Mammary epithelial cell (primary cell): ENCODE data around the gene BHLHE40.

Experiments used
- EZH2 ChIP-seq: IDR thresholded peaks from 2 replicates; pipeline ENCODE4 v1.6.1; 2012; ENCODE audit warnings: low read length, inconsistent platforms, borderline replicate concordance
- TF ChIP-seq, protein P1 (sequence below), 2 donors: IDR thresholded peaks in 1 of 2; conservative IDR thresholded peaks in 1 of 2; 2 replicates each; pipeline ENCODE4 v1.5.1; 2011 to 2012; ENCODE audit warnings: inconsistent platforms in 2 of 2, low read length in 2 of 2, mild to moderate bottlenecking in 2 of 2, control low read depth in 1 of 2, low read depth in 1 of 2; ENCODE audit not compliant: insufficient read depth in 1 of 2; ENCODE audit errors: extremely low read depth in 1 of 2

DNA sequence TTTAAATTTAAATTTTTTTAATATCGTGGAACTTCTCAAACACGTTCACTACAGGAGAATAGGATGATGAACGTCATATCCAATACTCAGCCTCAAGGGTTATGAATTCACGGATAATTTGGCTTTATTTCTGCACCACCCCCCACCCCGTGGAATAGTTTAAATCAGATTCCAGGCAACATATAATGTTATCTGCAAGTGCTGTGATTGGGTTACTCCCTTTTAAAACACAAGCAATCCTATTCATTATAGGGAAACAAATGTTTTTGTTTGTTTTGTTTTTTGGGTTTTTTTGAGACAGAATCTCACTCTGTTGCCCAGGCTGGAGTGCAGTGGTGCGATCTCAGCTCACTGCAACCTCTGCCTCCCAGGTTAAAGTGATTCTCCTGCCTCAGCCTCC is 30.9 kb downstream of the BHLHE40 start:
- TF ChIP-seq, protein P1, sequence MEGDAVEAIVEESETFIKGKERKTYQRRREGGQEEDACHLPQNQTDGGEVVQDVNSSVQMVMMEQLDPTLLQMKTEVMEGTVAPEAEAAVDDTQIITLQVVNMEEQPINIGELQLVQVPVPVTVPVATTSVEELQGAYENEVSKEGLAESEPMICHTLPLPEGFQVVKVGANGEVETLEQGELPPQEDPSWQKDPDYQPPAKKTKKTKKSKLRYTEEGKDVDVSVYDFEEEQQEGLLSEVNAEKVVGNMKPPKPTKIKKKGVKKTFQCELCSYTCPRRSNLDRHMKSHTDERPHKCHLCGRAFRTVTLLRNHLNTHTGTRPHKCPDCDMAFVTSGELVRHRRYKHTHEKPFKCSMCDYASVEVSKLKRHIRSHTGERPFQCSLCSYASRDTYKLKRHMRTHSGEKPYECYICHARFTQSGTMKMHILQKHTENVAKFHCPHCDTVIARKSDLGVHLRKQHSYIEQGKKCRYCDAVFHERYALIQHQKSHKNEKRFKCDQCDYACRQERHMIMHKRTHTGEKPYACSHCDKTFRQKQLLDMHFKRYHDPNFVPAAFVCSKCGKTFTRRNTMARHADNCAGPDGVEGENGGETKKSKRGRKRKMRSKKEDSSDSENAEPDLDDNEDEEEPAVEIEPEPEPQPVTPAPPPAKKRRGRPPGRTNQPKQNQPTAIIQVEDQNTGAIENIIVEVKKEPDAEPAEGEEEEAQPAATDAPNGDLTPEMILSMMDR (conservative IDR thresholded peaks at IDR 0.05 in 1 of 2, IDR thresholded peaks at IDR 0.05 in 1 of 2; ENCODE audit: extremely low read depth in 1 of 2, insufficient read depth in 1 of 2, low read depth in 1 of 2, low read length in 2 of 2): no peak
- no peak for TF ChIP-seq EZH2
